Loucy (cell line): ENCODE measurements around the gene CCDC51.
A peak's percentile ranks its signal among the peaks of the same experiment; 100 is the strongest.
"Not testable (repeated sequence)": the region's sequence is repeated elsewhere in the genome, so short reads cannot be mapped to it uniquely, and the experiment has no call there.

Experiments
- H2AFZ ChIP-seq: fragments of 200-600 bp; sonication (generic); 2 replicates; pipeline ENCODE4 v1.6.0; 2016; ENCODE audit warnings: antibody characterized with exemption, mild to moderate bottlenecking, low read length, moderate library complexity
- H3F3A ChIP-seq: fragments of 200-600 bp; 2 replicates; pipeline ENCODE4 v1.6.0; 2016; ENCODE audit warnings: antibody characterized with exemption, low read depth, mild to moderate bottlenecking
- H3K27me3 ChIP-seq: fragments of 200-600 bp; sonication (generic); 2 replicates; pipeline ENCODE4 v1.6.1; 2014; ENCODE audit warnings: low read length, mild to moderate bottlenecking; ENCODE audit not compliant: insufficient read depth, poor library complexity, severe bottlenecking
- H3K36me3 ChIP-seq: fragments of 200-600 bp; sonication (generic); 2 replicates; pipeline ENCODE4 v1.6.1; 2016; ENCODE audit warnings: low read length; ENCODE audit not compliant: insufficient read depth
- H3K4me1 ChIP-seq: fragments of 200-600 bp; sonication (generic); 2 replicates; pipeline ENCODE4 v1.5.1; 2014; ENCODE audit warnings: low read length, mild to moderate bottlenecking; ENCODE audit not compliant: insufficient read depth, poor library complexity, severe bottlenecking
- H3K4me2 ChIP-seq: fragments of 200-600 bp; sonication (generic); 2 replicates; pipeline ENCODE4 v1.6.0; 2014; ENCODE audit warnings: antibody characterized with exemption, low read length, low read depth, mild to moderate bottlenecking; ENCODE audit not compliant: poor library complexity, severe bottlenecking
- H3K4me3 ChIP-seq: fragments of 200-600 bp; sonication (generic); 2 replicates; pipeline ENCODE4 v1.5.1; 2014; ENCODE audit warnings: low read length, mild to moderate bottlenecking, mixed read lengths; ENCODE audit not compliant: poor library complexity, severe bottlenecking
- H3K79me2 ChIP-seq: fragments of 200-600 bp; sonication (generic); 2 replicates; pipeline ENCODE4 v1.6.1; 2014; ENCODE audit warnings: low read length; ENCODE audit not compliant: insufficient read depth
- H3K9ac ChIP-seq: fragments of 200-600 bp; sonication (generic); 2 replicates; pipeline ENCODE4 v1.6.0; 2014; ENCODE audit warnings: mild to moderate bottlenecking, low read depth, low read length, moderate library complexity; ENCODE audit not compliant: poor library complexity, severe bottlenecking
- H3K9me2 ChIP-seq: fragments of 200-600 bp; sonication (generic); replicated peaks from 2 replicates; pipeline ENCODE4 v1.6.1; 2016; ENCODE audit warnings: low read depth, low read length, mixed read lengths
- H3K9me3 ChIP-seq: fragments of 200-600 bp; sonication (generic); 2 replicates; pipeline ENCODE4 v1.6.1; 2014; ENCODE audit warnings: mild to moderate bottlenecking, antibody characterized with exemption, low read length, low read depth; ENCODE audit not compliant: insufficient read depth
- H4K20me1 ChIP-seq: fragments of 200-600 bp; sonication (generic); 2 replicates; pipeline ENCODE4 v1.6.0; 2014; ENCODE audit warnings: antibody characterized with exemption, low read length, mild to moderate bottlenecking; ENCODE audit not compliant: insufficient read depth, poor library complexity, severe bottlenecking
- CTCF ChIP-seq: fragments of 200-600 bp; sonication (generic); conservative IDR thresholded peaks from 2 replicates; pipeline ENCODE4 v1.5.1; 2014; ENCODE audit warnings: mild to moderate bottlenecking, antibody characterized with exemption, low read length
- EZH2phosphoT487 ChIP-seq: fragments of 200-600 bp; IDR thresholded peaks from 2 replicates; pipeline ENCODE4 v1.6.1; 2018; ENCODE audit warnings: antibody characterized with exemption, mild to moderate bottlenecking, moderate library complexity, borderline replicate concordance

Gene CCDC51

GRCh38 chr3:48402281-48402732 is 37.6 kb downstream of the CCDC51 start:
- H3K4me3 ChIP-seq = no peak overlapping the region
- peaks cover 22% of the 10 kb centered on the region for H3K4me1 ChIP-seq
- H3K4me2 ChIP-seq = no peak overlapping the region
- TF ChIP-seq EZH2phosphoT487 = no peak
- no peak for TF ChIP-seq CTCF
- H3K27me3 ChIP-seq = no peaks in the 10 kb centered on the region
- H4K20me1 ChIP-seq = no peaks in the 10 kb centered on the region
- peaks cover 38% of the 10 kb centered on the region; the same call in 1 of the 2 replicates for H3K36me3 ChIP-seq
- H2AFZ ChIP-seq = no peak overlapping the region
- no peak overlapping the region for H3K9ac ChIP-seq
- H3F3A ChIP-seq = no peaks in the 10 kb centered on the region
- H3K9me2 ChIP-seq = no peaks in the 10 kb centered on the region
- H3K79me2 ChIP-seq = no peaks in the 10 kb centered on the region
- H3K9me3 ChIP-seq = no peaks in the 10 kb centered on the region

- not testable (repeated sequence) for H3F3A ChIP-seq, H4K20me1 ChIP-seq, H3K79me2 ChIP-seq, H3K9me3 ChIP-seq, H3K9me2 ChIP-seq, H3K4me3 ChIP-seq, H3K9ac ChIP-seq, H3K4me2 ChIP-seq, H3K27me3 ChIP-seq, H2AFZ ChIP-seq
- H3K36me3 ChIP-seq = peaks cover 29% of the 10 kb centered on the region; the same call in 1 of the 2 replicates
- H3K4me1 ChIP-seq = peaks cover 17% of the 10 kb centered on the region
Observed at GRCh38 chr3:48401434-48401901, 38.5 kb downstream of the CCDC51 start.

GRCh38 chr3:48400824-48401433 is 39.0 kb downstream of the CCDC51 start:
- no peaks in the 10 kb centered on the region for H3K79me2 ChIP-seq

More at GRCh38 chr3:48400824-48401433, 39.0 kb downstream of the CCDC51 start:
- Histone ChIP-seq H3K4me3 (no peak overlapping the region), H2AFZ (no peak overlapping the region), H3K27me3 (no peaks in the 10 kb centered on the region), H3K4me2 (no peak overlapping the region), H3K9me3 (no peaks in the 10 kb centered on the region), H3F3A (no peaks in the 10 kb centered on the region), H3K9me2 (no peaks in the 10 kb centered on the region), H3K4me1 (peaks cover 12% of the 10 kb centered on the region), H3K36me3 (peaks cover 24% of the 10 kb centered on the region; the same call in 1 of the 2 replicates), H3K9ac (no peak overlapping the region), H4K20me1 (no peaks in the 10 kb centered on the region)
- TF ChIP-seq EZH2phosphoT487 (no peak), CTCF (peak; percentile 85)
